ENCODE results near the gene ALDH4A1. TPM values are rescaled to one million over a fixed set of nuclear protein-coding genes. Genes with fewer than 3 reads are reported as not detected.
A peak's percentile ranks its signal among the peaks of the same experiment; 100 is the strongest.

The ALDH4A1 gene
- total and polyA plus RNA-seq, 2 of the 4 experiments (the other 2 are of a cell fraction), result 8.6 to 21.1 TPM

- TF ChIP-seq MAFK (IDR thresholded peaks at IDR 0.05; ENCODE audit: low read depth, low read length), result no peak
- no peak for TF ChIP-seq ELK1 (IDR thresholded peaks at IDR 0.05; ENCODE audit: borderline replicate concordance, low read depth, low read length)
- TF ChIP-seq RCOR1 (IDR thresholded peaks at IDR 0.05; ENCODE audit: insufficient replicate concordance, low read length), result no peak
- no peak for TF ChIP-seq RFX5 (IDR thresholded peaks at IDR 0.05; ENCODE audit: low read depth, low read length)
- TF ChIP-seq CHD1 (IDR thresholded peaks at IDR 0.05; ENCODE audit: low read depth, low read length), result no peak
- no peak for TF ChIP-seq NFE2L2 (IDR thresholded peaks at IDR 0.05; ENCODE audit: low read depth, low read length)
- TF ChIP-seq MAZ (IDR thresholded peaks at IDR 0.05; ENCODE audit: borderline replicate concordance, low read depth, low read length), result no peak
- TF ChIP-seq USF2 (IDR thresholded peaks at IDR 0.05; ENCODE audit: low read depth, low read length), result no peak
- no peak for TF ChIP-seq CEBPB (IDR thresholded peaks at IDR 0.05; ENCODE audit: low read depth, low read length)
- no peak for TF ChIP-seq BHLHE40 (IDR thresholded peaks at IDR 0.05; ENCODE audit: low read depth, low read length)
- no peak for TF ChIP-seq SMC3 (IDR thresholded peaks at IDR 0.05; ENCODE audit: low read depth, low read length)
- TF ChIP-seq POLR2A (IDR thresholded peaks at IDR 0.05; ENCODE audit: low read depth, low read length), result no peak
- TF ChIP-seq FOS (IDR thresholded peaks at IDR 0.05; ENCODE audit: low read depth, low read length), result no peak
- TF ChIP-seq RAD21 (IDR thresholded peaks at IDR 0.05; ENCODE audit: low read length), result no peak
- TF ChIP-seq MXI1 (IDR thresholded peaks at IDR 0.05; ENCODE audit: borderline replicate concordance, low read depth, low read length), result no peak
- TF ChIP-seq, protein P1, sequence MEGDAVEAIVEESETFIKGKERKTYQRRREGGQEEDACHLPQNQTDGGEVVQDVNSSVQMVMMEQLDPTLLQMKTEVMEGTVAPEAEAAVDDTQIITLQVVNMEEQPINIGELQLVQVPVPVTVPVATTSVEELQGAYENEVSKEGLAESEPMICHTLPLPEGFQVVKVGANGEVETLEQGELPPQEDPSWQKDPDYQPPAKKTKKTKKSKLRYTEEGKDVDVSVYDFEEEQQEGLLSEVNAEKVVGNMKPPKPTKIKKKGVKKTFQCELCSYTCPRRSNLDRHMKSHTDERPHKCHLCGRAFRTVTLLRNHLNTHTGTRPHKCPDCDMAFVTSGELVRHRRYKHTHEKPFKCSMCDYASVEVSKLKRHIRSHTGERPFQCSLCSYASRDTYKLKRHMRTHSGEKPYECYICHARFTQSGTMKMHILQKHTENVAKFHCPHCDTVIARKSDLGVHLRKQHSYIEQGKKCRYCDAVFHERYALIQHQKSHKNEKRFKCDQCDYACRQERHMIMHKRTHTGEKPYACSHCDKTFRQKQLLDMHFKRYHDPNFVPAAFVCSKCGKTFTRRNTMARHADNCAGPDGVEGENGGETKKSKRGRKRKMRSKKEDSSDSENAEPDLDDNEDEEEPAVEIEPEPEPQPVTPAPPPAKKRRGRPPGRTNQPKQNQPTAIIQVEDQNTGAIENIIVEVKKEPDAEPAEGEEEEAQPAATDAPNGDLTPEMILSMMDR (conservative IDR thresholded peaks at IDR 0.05; ENCODE audit: low read depth, low read length), result no peak
- peaks cover 2% of the 10 kb centered on the region for H3K36me3 ChIP-seq (ENCODE audit: control insufficient read depth, insufficient read depth, low read length)
- no TSS peak for BruUV-seq (replicated peaks)
- no peak overlapping the region for H2AK5ac ChIP-seq (ENCODE audit: low read depth, low read length)
- no peak overlapping the region for H4K8ac ChIP-seq (ENCODE audit: low read depth in 2 of 2, low read length in 2 of 2)
- H3K4me2 ChIP-seq (ENCODE audit: low read depth, low read length), result no peak overlapping the region
- no peak for ATAC-seq (ENCODE audit: low read depth)
- no peak overlapping the region for H2BK15ac ChIP-seq (ENCODE audit: low read depth, low read length)
- no peak overlapping the region for H3K56ac ChIP-seq (ENCODE audit: extremely low read depth, insufficient read depth, low read length)
- intact Hi-C loops (cut with micrococcal nuclease), result no loop called here
- no peak overlapping the region for H2BK20ac ChIP-seq (ENCODE audit: low read depth, low read length)
- H2BK5ac ChIP-seq (ENCODE audit: low read depth, low read length, poor library complexity, severe bottlenecking), result no peak overlapping the region
- peak overlapping the region; percentile 61 for H2AFZ ChIP-seq (replicated peaks; ENCODE audit: low read length, poor library complexity)
- no peaks in the 10 kb centered on the region for H4K20me1 ChIP-seq (ENCODE audit: insufficient read depth, low read length)
- ChIA-PET POLR2A (ENCODE audit: unreplicated experiment) (no interaction called here), CTCF (interaction anchor here (0.6 to 1.0 kb wide), 3 partner anchors 9 to 241 kb away, joined by 3 to 7 read pairs (median 3); no protein-coding TSS in a partner anchor)
- no peaks in the 10 kb centered on the region for H3K27me3 ChIP-seq (ENCODE audit: control insufficient read depth, insufficient read depth, low read length)
- H3K27ac ChIP-seq (ENCODE audit: insufficient read depth, low read length), result no peak overlapping the region
- no peak overlapping the region for H2BK120ac ChIP-seq (ENCODE audit: low read depth, low read length)
- H4K91ac ChIP-seq (ENCODE audit: insufficient read depth, low read depth, low read length), result no peak overlapping the region
- H3K9me3 ChIP-seq (ENCODE audit: control insufficient read depth, insufficient read depth, low read length), result no peaks in the 10 kb centered on the region
- H3K4me3 ChIP-seq (ENCODE audit: insufficient read depth, low read depth, low read length), result no peak overlapping the region
- no peak overlapping the region for H3K23ac ChIP-seq (ENCODE audit: low read depth, low read length)
- H3K9me1 ChIP-seq (ENCODE audit: insufficient read depth, low read length), result no peaks in the 10 kb centered on the region
- H2AK9ac ChIP-seq (replicated peaks; ENCODE audit: low read depth, low read length, poor library complexity), result no peak overlapping the region
- in situ Hi-C loops (cut with MboI; ENCODE audit: low sequenced_read_pairs), result loop anchor here (10.0 kb wide), 1 partner anchor 280 kb away; no protein-coding TSS in a partner anchor
- no peak for DNase-seq
- no peak overlapping the region for H4K5ac ChIP-seq (ENCODE audit: low read depth, low read length)
- no peaks in the 10 kb centered on the region for H3K79me1 ChIP-seq (ENCODE audit: low read depth in 1 of 2, low read length in 2 of 2)
- H3K18ac ChIP-seq (ENCODE audit: low read depth, low read length), result no peak overlapping the region
- dilution Hi-C loops (cut with HindIII; ENCODE audit: low sequenced_read_pairs, unreplicated experiment), result no loop called here
- H3K9ac ChIP-seq (ENCODE audit: low read depth, low read length), result no peak overlapping the region
- H3K4ac ChIP-seq (ENCODE audit: low read depth, low read length), result no peak overlapping the region
- H3K4me1 ChIP-seq (ENCODE audit: control insufficient read depth, insufficient read depth, low read length), result no peaks in the 10 kb centered on the region
- no peak overlapping the region for H3K14ac ChIP-seq (replicated peaks; ENCODE audit: low read depth, low read length)
- 40% methylated on average over 1 of the region's 8 CpGs; no CpG with 5 or more reads in 1 of the 2 experiments for WGBS, 2 experiments (ENCODE audit: extremely low coverage in 2 of 2, insufficient read length in 1 of 2)
Observed at GRCh38 chr1:18874600-18874999, 27.8 kb downstream of the ALDH4A1 start.
